Astrocyte (in vitro differentiated cells and primary cell): Measurements from ENCODE around the gene AKT3. TPM values are rescaled to one million over a fixed set of nuclear protein-coding genes. Genes with fewer than 3 reads are reported as not detected.

Experiments
- DNase-seq: peaks from one replicate; pipeline ENCODE4 v3.0.0-alpha.2; 2010; ENCODE audit warnings: low read depth
- FAIRE-seq: peaks from 2 replicates; lab custom pipeline; 2011; peaks lifted over from hg19 to GRCh38; lab: Jason Lieb, UNC
- H2AFZ ChIP-seq: 2 replicates; pipeline ENCODE4 v1.6.0; 2012; ENCODE audit warnings: low read depth, low read length, inconsistent platforms
- H3K27ac ChIP-seq: 2 replicates; pipeline ENCODE4 v1.5.1; 2011; ENCODE audit warnings: low read depth, low read length, inconsistent platforms
- H3K27me3 ChIP-seq: 2 replicates; pipeline ENCODE4 v1.6.0; 2011; ENCODE audit warnings: low read length, inconsistent platforms; ENCODE audit not compliant: insufficient read depth
- H3K36me3 ChIP-seq: 2 replicates; pipeline ENCODE4 v1.5.1; 2011; ENCODE audit warnings: low read length, inconsistent platforms; ENCODE audit not compliant: insufficient read depth
- H3K4me1 ChIP-seq: 2 replicates; pipeline ENCODE4 v1.5.1; 2011; ENCODE audit warnings: low read length, inconsistent platforms; ENCODE audit not compliant: insufficient read depth
- H3K4me2 ChIP-seq: 2 replicates; pipeline ENCODE4 v1.6.0; 2012; ENCODE audit warnings: low read length, inconsistent platforms
- H3K4me3 ChIP-seq: 2 replicates; pipeline ENCODE4 v1.5.1; 2011; ENCODE audit warnings: low read depth, mild to moderate bottlenecking, low read length, inconsistent platforms; ENCODE audit not compliant: insufficient read depth
- H3K79me2 ChIP-seq: 2 replicates; pipeline ENCODE4 v1.6.0; 2012; ENCODE audit warnings: mild to moderate bottlenecking, low read length, inconsistent platforms; ENCODE audit not compliant: insufficient read depth
- H3K9ac ChIP-seq: 2 replicates; pipeline ENCODE4 v1.6.0; 2012; ENCODE audit warnings: mild to moderate bottlenecking, low read length, inconsistent platforms
- H3K9me3 ChIP-seq: 2 replicates; pipeline ENCODE4 v1.5.1; 2012; ENCODE audit warnings: low read depth, mild to moderate bottlenecking, low read length, inconsistent platforms; ENCODE audit not compliant: insufficient read depth
- H4K20me1 ChIP-seq: 2 replicates; pipeline ENCODE4 v1.6.0; 2012; ENCODE audit warnings: low read length, inconsistent platforms; ENCODE audit not compliant: insufficient read depth
- H3K27ac Mint-ChIP-seq: one replicate; pipeline ENCODE4 v1.8.0; 2021; ENCODE audit warnings: mild to moderate bottlenecking, mixed read lengths; ENCODE audit not compliant: unreplicated experiment
- H3K27me3 Mint-ChIP-seq: one replicate; pipeline ENCODE4 v1.8.0; 2021; ENCODE audit warnings: low read depth, mixed read lengths; ENCODE audit not compliant: unreplicated experiment
- H3K36me3 Mint-ChIP-seq: one replicate; pipeline ENCODE4 v1.8.0; 2021; ENCODE audit warnings: low read depth, mixed read lengths; ENCODE audit not compliant: unreplicated experiment
- H3K4me1 Mint-ChIP-seq: one replicate; pipeline ENCODE4 v1.8.0; 2021; ENCODE audit warnings: low read depth, mixed read lengths; ENCODE audit not compliant: unreplicated experiment
- H3K4me3 Mint-ChIP-seq: one replicate; pipeline ENCODE4 v1.8.0; 2021; ENCODE audit warnings: mild to moderate bottlenecking, moderate library complexity, mixed read lengths; ENCODE audit not compliant: unreplicated experiment
- H3K9me3 Mint-ChIP-seq: one replicate; pipeline ENCODE4 v1.8.0; 2021; ENCODE audit warnings: mild to moderate bottlenecking, mixed read lengths; ENCODE audit not compliant: unreplicated experiment
- EZH2 ChIP-seq: IDR thresholded peaks from 2 replicates; pipeline ENCODE4 v1.6.1; 2012; ENCODE audit warnings: mild to moderate bottlenecking, low read length, inconsistent platforms; ENCODE audit not compliant: insufficient read depth
- total RNA-seq: library from RNA; stranded (reverse); gene quantifications from 2 replicates; pipeline ENCODE4 v1.2.1, GENCODE V29; 2021
- TF ChIP-seq, protein P1 (sequence below): IDR thresholded peaks from 2 replicates; pipeline ENCODE4 v1.5.1; 2011; ENCODE audit warnings: low read depth, mild to moderate bottlenecking, inconsistent platforms, low read length, moderate library complexity; ENCODE audit not compliant: insufficient read depth

Gene AKT3
- total RNA-seq, 1 donor from 2014 or later = 64.5 TPM

DNA sequence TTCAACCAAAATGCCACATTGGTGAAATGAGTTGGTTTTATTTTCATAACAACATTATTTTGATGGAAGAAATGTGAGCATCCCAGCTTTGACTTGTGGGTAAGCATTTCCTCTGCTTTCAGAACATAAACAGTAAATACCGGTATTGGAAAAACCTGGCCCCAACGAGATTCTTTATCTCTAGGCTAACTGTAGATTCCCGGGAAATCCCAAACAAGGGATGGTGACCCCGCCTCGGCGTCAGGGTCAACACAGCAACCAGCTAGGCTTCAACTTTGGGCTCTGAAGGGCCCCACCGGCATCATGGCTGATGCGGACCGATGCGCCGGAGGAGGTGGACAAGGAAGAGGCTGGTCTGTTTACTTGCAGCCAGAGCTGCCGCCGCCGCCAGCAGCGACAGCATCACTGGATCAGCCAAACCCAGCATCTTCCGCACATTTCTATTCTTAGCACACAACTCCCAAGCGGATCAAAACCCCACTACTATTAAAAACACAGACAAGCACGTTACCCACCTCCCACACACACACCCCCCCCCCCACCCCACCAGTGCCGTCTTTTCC is 1.1 kb downstream of the AKT3 start:
- peaks cover 52% of the 10 kb centered on the region for H3K79me2 ChIP-seq
- no peaks in the 10 kb centered on the region for H3K9me3 Mint-ChIP-seq
- FAIRE-seq = no peak
- no peaks in the 10 kb centered on the region for H3K9me3 ChIP-seq
- H3K27ac Mint-ChIP-seq = peak overlapping the region; percentile 94
- H3K4me3 ChIP-seq = peak overlapping the region; percentile 70
- peak overlapping the region; percentile 84 for H3K9ac ChIP-seq
- peak overlapping the region; percentile 74 for H3K27ac ChIP-seq
- H3K36me3 Mint-ChIP-seq = no peaks in the 10 kb centered on the region
- TF ChIP-seq, protein P1, sequence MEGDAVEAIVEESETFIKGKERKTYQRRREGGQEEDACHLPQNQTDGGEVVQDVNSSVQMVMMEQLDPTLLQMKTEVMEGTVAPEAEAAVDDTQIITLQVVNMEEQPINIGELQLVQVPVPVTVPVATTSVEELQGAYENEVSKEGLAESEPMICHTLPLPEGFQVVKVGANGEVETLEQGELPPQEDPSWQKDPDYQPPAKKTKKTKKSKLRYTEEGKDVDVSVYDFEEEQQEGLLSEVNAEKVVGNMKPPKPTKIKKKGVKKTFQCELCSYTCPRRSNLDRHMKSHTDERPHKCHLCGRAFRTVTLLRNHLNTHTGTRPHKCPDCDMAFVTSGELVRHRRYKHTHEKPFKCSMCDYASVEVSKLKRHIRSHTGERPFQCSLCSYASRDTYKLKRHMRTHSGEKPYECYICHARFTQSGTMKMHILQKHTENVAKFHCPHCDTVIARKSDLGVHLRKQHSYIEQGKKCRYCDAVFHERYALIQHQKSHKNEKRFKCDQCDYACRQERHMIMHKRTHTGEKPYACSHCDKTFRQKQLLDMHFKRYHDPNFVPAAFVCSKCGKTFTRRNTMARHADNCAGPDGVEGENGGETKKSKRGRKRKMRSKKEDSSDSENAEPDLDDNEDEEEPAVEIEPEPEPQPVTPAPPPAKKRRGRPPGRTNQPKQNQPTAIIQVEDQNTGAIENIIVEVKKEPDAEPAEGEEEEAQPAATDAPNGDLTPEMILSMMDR = no peak
- no peak for TF ChIP-seq EZH2
- peaks cover 8% of the 10 kb centered on the region for H3K4me1 ChIP-seq
- H3K27me3 Mint-ChIP-seq = no peaks in the 10 kb centered on the region
- no peak overlapping the region for H2AFZ ChIP-seq
- H4K20me1 ChIP-seq = peaks cover 37% of the 10 kb centered on the region
- H3K4me2 ChIP-seq = peak overlapping the region; percentile 91
- peak overlapping the region; percentile 96 for H3K4me3 Mint-ChIP-seq
- no peaks in the 10 kb centered on the region for H3K36me3 ChIP-seq
- H3K27me3 ChIP-seq = no peaks in the 10 kb centered on the region
- DNase-seq = peak; percentile 60
- H3K4me1 Mint-ChIP-seq = peaks cover 7% of the 10 kb centered on the region

DNA sequence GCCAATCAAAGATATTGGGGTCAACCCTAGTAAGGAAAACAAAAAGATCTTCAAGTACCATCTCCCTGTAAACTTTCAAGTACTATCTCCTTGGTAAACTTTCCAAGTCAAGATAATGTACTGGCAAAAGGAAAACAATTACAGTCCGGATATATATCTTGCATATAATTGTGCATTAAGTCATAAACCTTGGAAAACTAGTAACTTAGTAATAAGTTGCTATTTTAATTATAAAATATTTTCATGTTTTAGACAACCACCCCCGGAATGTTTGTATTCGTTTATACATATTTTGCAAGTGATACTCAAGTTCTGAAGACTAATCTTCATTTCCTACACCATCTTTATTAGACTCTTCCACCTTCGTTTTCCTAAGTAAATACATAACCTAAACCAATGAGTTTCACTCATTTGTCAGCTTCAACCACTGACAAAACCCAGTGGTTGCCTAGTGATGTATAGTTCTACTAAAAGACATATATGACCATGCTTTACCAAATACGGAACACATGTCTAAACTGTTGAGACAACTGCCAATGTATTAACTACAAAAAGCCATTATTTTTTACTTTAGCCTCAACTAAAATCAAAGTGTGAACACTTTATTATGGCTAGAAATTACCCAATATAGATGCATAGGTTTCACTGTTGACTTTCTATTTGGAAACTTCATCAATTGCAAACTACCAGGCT is 1.7 kb downstream of the AKT3 start:
- Mint-ChIP-seq H3K4me3 (peak overlapping the region; percentile 96), H3K4me1 (peaks cover 8% of the 10 kb centered on the region), H3K9me3 (no peaks in the 10 kb centered on the region), H3K36me3 (no peaks in the 10 kb centered on the region), H3K27ac (no peak overlapping the region), H3K27me3 (no peaks in the 10 kb centered on the region)
- Histone ChIP-seq H3K36me3 (no peaks in the 10 kb centered on the region), H3K4me3 (peak overlapping the region; percentile 70), H3K4me1 (peaks cover 11% of the 10 kb centered on the region), H4K20me1 (peaks cover 37% of the 10 kb centered on the region), H3K4me2 (peak overlapping the region; percentile 91), H3K9me3 (no peaks in the 10 kb centered on the region), H3K79me2 (peaks cover 55% of the 10 kb centered on the region), H3K9ac (peak overlapping the region; percentile 84), H3K27ac (peak overlapping the region; percentile 74), H3K27me3 (no peaks in the 10 kb centered on the region), H2AFZ (no peak overlapping the region)
- no peak for TF ChIP-seq EZH2
- TF ChIP-seq, protein P1 = no peak
- no peak for FAIRE-seq
- DNase-seq = no peak

DNA sequence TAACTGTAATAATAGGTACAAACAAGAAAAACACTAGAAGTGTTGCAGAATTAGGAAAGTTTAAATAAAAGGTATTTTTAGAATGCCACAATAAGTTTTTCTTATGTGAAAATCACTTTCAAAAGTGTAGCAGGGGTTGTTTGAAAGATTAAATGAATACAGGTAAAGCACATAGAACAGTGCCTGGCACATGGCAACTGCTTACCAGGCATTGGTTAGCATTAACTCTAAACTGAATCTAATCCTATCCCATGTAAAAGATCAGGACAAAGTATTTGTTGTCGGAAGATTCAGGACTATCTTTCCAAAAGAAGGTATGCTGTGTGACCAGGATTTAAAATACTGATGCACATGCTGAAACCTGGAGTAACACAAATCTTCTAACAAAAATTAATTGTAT is 3.3 kb downstream of the AKT3 start:
- Histone ChIP-seq H2AFZ (no peak overlapping the region), H3K4me2 (no peak overlapping the region), H4K20me1 (peaks cover 37% of the 10 kb centered on the region), H3K79me2 (peaks cover 68% of the 10 kb centered on the region), H3K27me3 (no peaks in the 10 kb centered on the region), H3K9ac (no peak overlapping the region), H3K4me1 (peaks cover 18% of the 10 kb centered on the region), H3K36me3 (no peaks in the 10 kb centered on the region), H3K9me3 (no peaks in the 10 kb centered on the region), H3K4me3 (no peak overlapping the region), H3K27ac (no peak overlapping the region)
- Mint-ChIP-seq H3K4me1 (peaks cover 18% of the 10 kb centered on the region), H3K27me3 (no peaks in the 10 kb centered on the region), H3K36me3 (no peaks in the 10 kb centered on the region), H3K9me3 (no peaks in the 10 kb centered on the region), H3K27ac (no peak overlapping the region), H3K4me3 (no peak overlapping the region)
- DNase-seq = no peak
- FAIRE-seq = no peak
- TF ChIP-seq, protein P1 = no peak
- TF ChIP-seq EZH2 = no peak
